Lower leg skin (tissue), 4 donors: ENCODE data around the gene SLC44A5. TPM values are rescaled to one million over a fixed set of nuclear protein-coding genes. Genes with fewer than 3 reads are reported as not detected.
"Not testable (repeated sequence)": the region's sequence is repeated elsewhere in the genome, so short reads cannot be mapped to it uniquely, and the experiment has no call there.

Experiments
- DNase-seq, 2 donors: peaks; one replicate each; pipeline ENCODE4 v3.0.0-alpha.2; 2019; ENCODE audit warnings: low spot score in 2 of 2
- H3K4me3 ChIP-seq: fragments of 200-600 bp; sonication (generic); 2 replicates; pipeline ENCODE4 v1.5.1; 2017; ENCODE audit warnings: mild to moderate bottlenecking, low read depth; ENCODE audit not compliant: poor library complexity, severe bottlenecking
- CTCF ChIP-seq, 3 donors: fragments of 450-650 bp; IDR thresholded peaks; one replicate each; pipeline ENCODE4 v1.5.1; 2016; ENCODE audit warnings: antibody characterized with exemption in 3 of 3, mild to moderate bottlenecking in 3 of 3, moderate library complexity in 2 of 3
- POLR2A ChIP-seq, 2 donors: fragments of 450-650 bp; IDR thresholded peaks; one replicate each; pipeline ENCODE4 v1.6.1; 2016 to 2017; ENCODE audit warnings: antibody characterized with exemption in 2 of 2, mild to moderate bottlenecking in 1 of 2, moderate library complexity in 1 of 2
- WGBS, 2 donors: methylation state at CpG; one replicate each; pipeline ENCODE4 v1.1.5; 2018; 5-methylcytosine and 5-hydroxymethylcytosine counted together
- intact Hi-C: fragments of 100-400 bp; cut with DNase I; formaldehyde crosslinking; loops from one replicate; pipeline ENCODE4 v1.15.0; 2023; ENCODE audit warnings: low total_unique reads
- total RNA-seq, 4 donors: library from RNA; depleted of rRNA; stranded (reverse); fragments of >200 nt; gene quantifications; one replicate each; pipeline ENCODE4 v1.1.0, GENCODE V29; 2016

SLC44A5 gene
- total RNA-seq, 4 donors from 2014 or later, result 0.39 to 25.4 (median 7.7) TPM

- intact Hi-C loops, result no loop called here
- no peak overlapping the region for H3K4me3 ChIP-seq
- DNase-seq, result no peak
- TF ChIP-seq POLR2A (IDR thresholded peaks at IDR 0.05), result no peak
- TF ChIP-seq CTCF (IDR thresholded peaks at IDR 0.05), result no peak
- 71 to 86% methylated on average over 1 of the region's 1 CpG for WGBS, 2 donors
Measured at GRCh38 chr1:75198761-75199160, 412.2 kb downstream of the SLC44A5 start.

- TF ChIP-seq CTCF (IDR thresholded peaks at IDR 0.05) (no peak), POLR2A (IDR thresholded peaks at IDR 0.05) (no peak)
- no peak overlapping the region for H3K4me3 ChIP-seq
- intact Hi-C loops, result no loop called here
- DNase-seq, result no peak
- WGBS, 2 donors, result 50 to 52% methylated on average over 1 of the region's 1 CpG
Measured at GRCh38 chr1:75198163-75198562, 412.8 kb downstream of the SLC44A5 start.

GRCh38 chr1:75188892-75189291, 422.0 kb downstream of the SLC44A5 start:
- TF ChIP-seq POLR2A (IDR thresholded peaks at IDR 0.05), result no peak
- no peak for TF ChIP-seq CTCF (IDR thresholded peaks at IDR 0.05)
- H3K4me3 ChIP-seq, result no peak overlapping the region
- 70 to 77% methylated on average over 1 of the region's 1 CpG for WGBS, 2 donors
- intact Hi-C loops, result no loop called here
- no peak for DNase-seq

GRCh38 chr1:75181214-75181955, 429.5 kb downstream of the SLC44A5 start:
- DNase-seq, intact Hi-C loops, H3K4me3 ChIP-seq: not testable (repeated sequence)
- 86 to 88% methylated on average over 13 of the region's 13 CpGs for WGBS, 2 donors

- 72% methylated on average over 2 of the region's 2 CpGs for WGBS, 2 donors
- DNase-seq, result no peak
- no peak overlapping the region for H3K4me3 ChIP-seq
- intact Hi-C loops, result no loop called here
- TF ChIP-seq POLR2A (IDR thresholded peaks at IDR 0.05), result no peak
Measured at GRCh38 chr1:75174031-75174760, 436.7 kb downstream of the SLC44A5 start.

- no peak for DNase-seq
- WGBS, 2 donors, result 31 to 36% methylated on average over 1 of the region's 1 CpG
- TF ChIP-seq POLR2A (IDR thresholded peaks at IDR 0.05) (no peak), CTCF (IDR thresholded peaks at IDR 0.05) (no peak)
- intact Hi-C loops, result no loop called here
- H3K4me3 ChIP-seq, result no peak overlapping the region
Measured at GRCh38 chr1:75172556-75172955, 438.4 kb downstream of the SLC44A5 start.
